ENCODE data around the gene LTBP3. TPM values are rescaled to one million over a fixed set of nuclear protein-coding genes. Genes with fewer than 3 reads are reported as not detected.
A peak's percentile ranks its signal among the peaks of the same experiment; 100 is the strongest.

LTBP3 gene
- polyA plus RNA-seq, 1 of the 3 experiments (the other 2 are of a cell fraction): 167 TPM

- TF ChIP-seq, protein P1, sequence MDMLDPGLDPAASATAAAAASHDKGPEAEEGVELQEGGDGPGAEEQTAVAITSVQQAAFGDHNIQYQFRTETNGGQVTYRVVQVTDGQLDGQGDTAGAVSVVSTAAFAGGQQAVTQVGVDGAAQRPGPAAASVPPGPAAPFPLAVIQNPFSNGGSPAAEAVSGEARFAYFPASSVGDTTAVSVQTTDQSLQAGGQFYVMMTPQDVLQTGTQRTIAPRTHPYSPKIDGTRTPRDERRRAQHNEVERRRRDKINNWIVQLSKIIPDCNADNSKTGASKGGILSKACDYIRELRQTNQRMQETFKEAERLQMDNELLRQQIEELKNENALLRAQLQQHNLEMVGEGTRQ (IDR thresholded peaks at IDR 0.05; ENCODE audit: borderline replicate concordance, low read depth, low read length): no peak
- TF ChIP-seq MAX (IDR thresholded peaks at IDR 0.05; ENCODE audit: low read depth) (no peak), IRF3 (IDR thresholded peaks at IDR 0.05; ENCODE audit: low read depth, low read length) (no peak), RXRA (IDR thresholded peaks at IDR 0.05; ENCODE audit: borderline replicate concordance, low read depth) (peak; percentile 26; the same call in 1 of the 2 replicates), YY1 (IDR thresholded peaks at IDR 0.05; ENCODE audit: low read depth) (no peak), TAF1 (IDR thresholded peaks at IDR 0.05; ENCODE audit: borderline replicate concordance, low read depth, low read length) (no peak), EZH2phosphoT487 (IDR thresholded peaks at IDR 0.05; ENCODE audit: borderline replicate concordance, low read depth) (no peak), RFX5 (IDR thresholded peaks at IDR 0.05; ENCODE audit: low read length) (no peak), MEF2A (IDR thresholded peaks at IDR 0.05; ENCODE audit: borderline replicate concordance, low read depth) (no peak), GABPA (IDR thresholded peaks at IDR 0.05; ENCODE audit: low read depth) (no peak), JUND (IDR thresholded peaks at IDR 0.05) (no peak), TCF12 (IDR thresholded peaks at IDR 0.05) (no peak), POLR2AphosphoS5 (IDR thresholded peaks at IDR 0.05; ENCODE audit: low read depth, low read length) (no peak), CTCF (IDR thresholded peaks at IDR 0.05) (peak; percentile 36), FOSL2 (IDR thresholded peaks at IDR 0.05; ENCODE audit: borderline replicate concordance, low read depth) (no peak), REST (IDR thresholded peaks at IDR 0.05; ENCODE audit: low read depth, low read length) (no peak), CHD2 (IDR thresholded peaks at IDR 0.05; ENCODE audit: low read length, partially characterized antibody) (no peak), NFIC (IDR thresholded peaks at IDR 0.05; ENCODE audit: borderline replicate concordance) (peak; percentile 6), RCOR1 (IDR thresholded peaks at IDR 0.05; ENCODE audit: low read length) (no peak)
- TF ChIP-seq, protein P2, sequence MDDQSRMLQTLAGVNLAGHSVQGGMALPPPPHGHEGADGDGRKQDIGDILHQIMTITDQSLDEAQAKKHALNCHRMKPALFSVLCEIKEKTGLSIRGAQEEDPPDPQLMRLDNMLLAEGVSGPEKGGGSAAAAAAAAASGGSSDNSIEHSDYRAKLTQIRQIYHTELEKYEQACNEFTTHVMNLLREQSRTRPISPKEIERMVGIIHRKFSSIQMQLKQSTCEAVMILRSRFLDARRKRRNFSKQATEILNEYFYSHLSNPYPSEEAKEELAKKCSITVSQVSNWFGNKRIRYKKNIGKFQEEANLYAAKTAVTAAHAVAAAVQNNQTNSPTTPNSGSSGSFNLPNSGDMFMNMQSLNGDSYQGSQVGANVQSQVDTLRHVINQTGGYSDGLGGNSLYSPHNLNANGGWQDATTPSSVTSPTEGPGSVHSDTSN (IDR thresholded peaks at IDR 0.05): no peak
Measured at GRCh38 chr11:65558930-65559509, 861 bp upstream of the LTBP3 start (continued).
